SK-N-SH treated with all-trans-retinoic acid at 6 μM for 48 hours (cell line): Measurements from ENCODE around the gene OR56A4.

ENCODE experiments used
- ARNTL ChIP-seq: fragments of 450-650 bp; formaldehyde crosslinking; IDR thresholded peaks from 2 replicates; pipeline ENCODE4 v1.5.0; 2020; ENCODE audit warnings: low read depth, mild to moderate bottlenecking, moderate library complexity, borderline replicate concordance
- ESRRG ChIP-seq: fragments of 250-450 bp; sonication (Bioruptor Pico); IDR thresholded peaks from 2 replicates; pipeline ENCODE4 v1.6.1; 2021; ENCODE audit warnings: mild to moderate bottlenecking
- RARB ChIP-seq: fragments of 250-450 bp; sonication (Bioruptor Pico); IDR thresholded peaks from 2 replicates; pipeline ENCODE4 v1.8.0; 2021; ENCODE audit warnings: mild to moderate bottlenecking, moderate library complexity
- TCF4 ChIP-seq: fragments of 250-450 bp; sonication (Bioruptor Pico); IDR thresholded peaks from 2 replicates; pipeline ENCODE4 v1.8.0; 2021; ENCODE audit warnings: mild to moderate bottlenecking, moderate library complexity, borderline replicate concordance
- ZFP30 ChIP-seq: fragments of 450-650 bp; formaldehyde crosslinking; IDR thresholded peaks from 2 replicates; pipeline ENCODE4 v1.5.0; 2022; ENCODE audit warnings: mild to moderate bottlenecking, moderate library complexity
- ZNF70 ChIP-seq: fragments of 450-650 bp; formaldehyde crosslinking; IDR thresholded peaks from 2 replicates; pipeline ENCODE4 v1.5.0; 2020; ENCODE audit warnings: mild to moderate bottlenecking, moderate library complexity
- ZNF8 ChIP-seq: fragments of 450-650 bp; formaldehyde crosslinking; IDR thresholded peaks from 2 replicates; pipeline ENCODE4 v1.5.0; 2020; ENCODE audit warnings: mild to moderate bottlenecking, moderate library complexity
- TF ChIP-seq, protein P1 (sequence below): fragments of 250-450 bp; sonication (Bioruptor Pico); IDR thresholded peaks from 2 replicates; pipeline ENCODE4 v1.5.1; 2021; ENCODE audit warnings: mild to moderate bottlenecking, moderate library complexity
- TF ChIP-seq, protein P2 (sequence below): fragments of 250-450 bp; sonication (Bioruptor Pico); IDR thresholded peaks from 2 replicates; pipeline ENCODE4 v1.5.1; 2020; ENCODE audit warnings: low read depth, mild to moderate bottlenecking, moderate library complexity

DNA sequence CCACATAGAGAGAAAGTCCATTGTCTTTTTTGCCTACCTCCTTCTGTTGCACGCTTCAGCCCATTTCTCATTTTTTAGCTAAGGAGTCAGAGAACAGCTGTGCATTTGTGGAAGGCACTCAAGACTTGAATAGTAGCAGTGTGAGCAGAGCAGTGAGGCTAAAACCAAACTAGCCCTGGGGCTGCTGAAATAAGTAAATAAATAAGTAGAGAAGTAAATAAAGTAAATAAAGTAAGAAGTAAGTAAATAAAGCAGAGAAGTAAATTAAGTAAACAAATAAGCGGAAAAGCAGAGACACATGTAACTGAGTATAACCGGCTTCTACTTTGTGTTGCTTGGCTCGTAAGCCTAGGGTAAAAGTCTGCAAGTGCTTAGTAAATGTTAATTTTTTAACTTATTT, 17.5 kb downstream of the OR56A4 start:
- TF ChIP-seq ZFP30 (CRISPR knock-in tag) (no peak), RARB (no peak), ZNF8 (CRISPR knock-in tag) (no peak), ZNF70 (CRISPR knock-in tag) (no peak), ARNTL (CRISPR knock-in tag) (no peak), ESRRG (no peak), TCF4 (no peak)
- TF ChIP-seq, protein P1, sequence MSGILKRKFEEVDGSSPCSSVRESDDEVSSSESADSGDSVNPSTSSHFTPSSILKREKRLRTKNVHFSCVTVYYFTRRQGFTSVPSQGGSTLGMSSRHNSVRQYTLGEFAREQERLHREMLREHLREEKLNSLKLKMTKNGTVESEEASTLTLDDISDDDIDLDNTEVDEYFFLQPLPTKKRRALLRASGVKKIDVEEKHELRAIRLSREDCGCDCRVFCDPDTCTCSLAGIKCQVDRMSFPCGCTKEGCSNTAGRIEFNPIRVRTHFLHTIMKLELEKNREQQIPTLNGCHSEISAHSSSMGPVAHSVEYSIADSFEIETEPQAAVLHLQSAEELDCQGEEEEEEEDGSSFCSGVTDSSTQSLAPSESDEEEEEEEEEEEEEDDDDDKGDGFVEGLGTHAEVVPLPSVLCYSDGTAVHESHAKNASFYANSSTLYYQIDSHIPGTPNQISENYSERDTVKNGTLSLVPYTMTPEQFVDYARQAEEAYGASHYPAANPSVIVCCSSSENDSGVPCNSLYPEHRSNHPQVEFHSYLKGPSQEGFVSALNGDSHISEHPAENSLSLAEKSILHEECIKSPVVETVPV (CRISPR knock-in tag) = no peak
- TF ChIP-seq, protein P2, sequence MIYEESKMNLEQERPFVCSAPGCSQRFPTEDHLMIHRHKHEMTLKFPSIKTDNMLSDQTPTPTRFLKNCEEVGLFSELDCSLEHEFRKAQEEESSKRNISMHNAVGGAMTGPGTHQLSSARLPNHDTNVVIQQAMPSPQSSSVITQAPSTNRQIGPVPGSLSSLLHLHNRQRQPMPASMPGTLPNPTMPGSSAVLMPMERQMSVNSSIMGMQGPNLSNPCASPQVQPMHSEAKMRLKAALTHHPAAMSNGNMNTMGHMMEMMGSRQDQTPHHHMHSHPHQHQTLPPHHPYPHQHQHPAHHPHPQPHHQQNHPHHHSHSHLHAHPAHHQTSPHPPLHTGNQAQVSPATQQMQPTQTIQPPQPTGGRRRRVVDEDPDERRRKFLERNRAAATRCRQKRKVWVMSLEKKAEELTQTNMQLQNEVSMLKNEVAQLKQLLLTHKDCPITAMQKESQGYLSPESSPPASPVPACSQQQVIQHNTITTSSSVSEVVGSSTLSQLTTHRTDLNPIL (CRISPR knock-in tag) = no peak
